Measurements from ENCODE around the gene FDXR.

DNA sequence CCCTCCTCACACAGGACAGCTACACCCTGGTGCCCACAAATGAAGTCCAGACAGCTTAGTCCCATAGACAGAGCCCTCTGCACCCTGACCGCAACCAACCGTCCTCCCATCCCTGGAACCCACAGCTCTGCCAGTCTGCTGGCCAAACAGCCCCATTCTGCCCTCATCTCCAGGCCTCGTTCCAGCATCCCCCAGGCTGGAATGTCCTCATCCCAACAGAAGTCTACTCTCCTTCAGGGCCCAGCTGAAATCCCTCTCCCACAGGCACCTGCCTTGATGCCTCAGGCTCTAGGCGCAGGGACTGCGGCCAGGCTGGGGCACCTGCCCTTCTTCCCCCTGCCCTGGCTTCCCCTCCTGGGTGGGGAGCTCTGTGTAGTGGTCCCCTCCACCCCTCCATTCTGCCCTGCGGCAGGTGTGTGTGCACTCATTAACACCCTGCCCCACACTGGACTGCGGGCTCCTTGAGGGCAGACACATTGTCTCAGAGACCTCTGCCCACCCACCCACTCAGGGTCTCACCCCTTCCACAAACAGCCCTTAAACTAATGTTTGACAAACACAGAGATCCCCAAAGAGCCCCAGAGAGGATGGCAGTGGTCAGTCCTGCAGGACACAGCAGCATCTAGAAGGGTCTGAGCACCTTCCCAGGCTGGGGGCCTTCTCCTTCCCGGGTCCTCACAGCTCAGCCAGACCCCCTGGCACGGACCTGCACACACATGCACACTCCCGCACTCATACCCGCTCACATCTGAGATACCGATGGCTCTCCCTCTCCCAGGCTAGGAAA is 13.9 kb downstream of the FDXR start:
- no peak for TF ChIP-seq SPI1 (IDR thresholded peaks at IDR 0.05; ENCODE audit: low read depth, low read length)
- no peak for TF ChIP-seq POLR2A (IDR thresholded peaks at IDR 0.05; ENCODE audit: low read depth, low read length)
- TF ChIP-seq POU2F2 (IDR thresholded peaks at IDR 0.05; ENCODE audit: low read depth, low read length), result no peak
- TF ChIP-seq POLR2AphosphoS5 (IDR thresholded peaks at IDR 0.05; ENCODE audit: low read depth, low read length), result no peak
